ENCODE results near the gene ATP11C.

Gene ATP11C

DNA sequence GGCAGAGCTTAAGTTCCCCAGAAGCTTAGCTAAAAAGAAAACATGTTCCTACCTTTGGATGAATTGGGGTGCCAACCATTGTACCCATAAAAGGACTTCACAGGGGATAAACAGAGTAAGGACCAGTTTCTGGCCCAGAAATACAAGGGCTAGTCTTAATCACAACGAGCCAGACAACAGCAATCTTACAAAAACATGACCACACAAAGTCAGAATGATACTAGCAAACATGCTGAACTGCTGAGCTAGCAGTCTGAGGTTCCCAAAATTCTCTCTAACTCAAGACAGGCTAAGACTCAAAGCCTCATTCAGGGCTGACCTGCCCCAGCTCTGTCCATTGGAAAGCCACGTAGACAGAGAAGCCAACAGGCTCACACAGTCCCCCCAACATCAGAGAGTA lies 40.3 kb downstream of the ATP11C start:
- DNase-seq (ENCODE audit: low read depth in 1 of 2, low spot score in 1 of 2): no peak
- Histone ChIP-seq H3K27ac (replicated peaks) (no peak overlapping the region), H3K27me3 (ENCODE audit: insufficient read depth, poor library complexity, severe bottlenecking) (no peaks in the 10 kb centered on the region), H3K4me3 (replicated peaks; ENCODE audit: insufficient read depth, low read length) (no peak overlapping the region)
- TF ChIP-seq GABPA (IDR thresholded peaks at IDR 0.05; ENCODE audit: low read depth) (no peak), POLR2AphosphoS5 (IDR thresholded peaks at IDR 0.05; ENCODE audit: low read depth) (no peak)
- TF ChIP-seq, protein P1, sequence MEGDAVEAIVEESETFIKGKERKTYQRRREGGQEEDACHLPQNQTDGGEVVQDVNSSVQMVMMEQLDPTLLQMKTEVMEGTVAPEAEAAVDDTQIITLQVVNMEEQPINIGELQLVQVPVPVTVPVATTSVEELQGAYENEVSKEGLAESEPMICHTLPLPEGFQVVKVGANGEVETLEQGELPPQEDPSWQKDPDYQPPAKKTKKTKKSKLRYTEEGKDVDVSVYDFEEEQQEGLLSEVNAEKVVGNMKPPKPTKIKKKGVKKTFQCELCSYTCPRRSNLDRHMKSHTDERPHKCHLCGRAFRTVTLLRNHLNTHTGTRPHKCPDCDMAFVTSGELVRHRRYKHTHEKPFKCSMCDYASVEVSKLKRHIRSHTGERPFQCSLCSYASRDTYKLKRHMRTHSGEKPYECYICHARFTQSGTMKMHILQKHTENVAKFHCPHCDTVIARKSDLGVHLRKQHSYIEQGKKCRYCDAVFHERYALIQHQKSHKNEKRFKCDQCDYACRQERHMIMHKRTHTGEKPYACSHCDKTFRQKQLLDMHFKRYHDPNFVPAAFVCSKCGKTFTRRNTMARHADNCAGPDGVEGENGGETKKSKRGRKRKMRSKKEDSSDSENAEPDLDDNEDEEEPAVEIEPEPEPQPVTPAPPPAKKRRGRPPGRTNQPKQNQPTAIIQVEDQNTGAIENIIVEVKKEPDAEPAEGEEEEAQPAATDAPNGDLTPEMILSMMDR (IDR thresholded peaks at IDR 0.05; ENCODE audit: insufficient read depth, low read length): no peak
- TF ChIP-seq, protein P2, sequence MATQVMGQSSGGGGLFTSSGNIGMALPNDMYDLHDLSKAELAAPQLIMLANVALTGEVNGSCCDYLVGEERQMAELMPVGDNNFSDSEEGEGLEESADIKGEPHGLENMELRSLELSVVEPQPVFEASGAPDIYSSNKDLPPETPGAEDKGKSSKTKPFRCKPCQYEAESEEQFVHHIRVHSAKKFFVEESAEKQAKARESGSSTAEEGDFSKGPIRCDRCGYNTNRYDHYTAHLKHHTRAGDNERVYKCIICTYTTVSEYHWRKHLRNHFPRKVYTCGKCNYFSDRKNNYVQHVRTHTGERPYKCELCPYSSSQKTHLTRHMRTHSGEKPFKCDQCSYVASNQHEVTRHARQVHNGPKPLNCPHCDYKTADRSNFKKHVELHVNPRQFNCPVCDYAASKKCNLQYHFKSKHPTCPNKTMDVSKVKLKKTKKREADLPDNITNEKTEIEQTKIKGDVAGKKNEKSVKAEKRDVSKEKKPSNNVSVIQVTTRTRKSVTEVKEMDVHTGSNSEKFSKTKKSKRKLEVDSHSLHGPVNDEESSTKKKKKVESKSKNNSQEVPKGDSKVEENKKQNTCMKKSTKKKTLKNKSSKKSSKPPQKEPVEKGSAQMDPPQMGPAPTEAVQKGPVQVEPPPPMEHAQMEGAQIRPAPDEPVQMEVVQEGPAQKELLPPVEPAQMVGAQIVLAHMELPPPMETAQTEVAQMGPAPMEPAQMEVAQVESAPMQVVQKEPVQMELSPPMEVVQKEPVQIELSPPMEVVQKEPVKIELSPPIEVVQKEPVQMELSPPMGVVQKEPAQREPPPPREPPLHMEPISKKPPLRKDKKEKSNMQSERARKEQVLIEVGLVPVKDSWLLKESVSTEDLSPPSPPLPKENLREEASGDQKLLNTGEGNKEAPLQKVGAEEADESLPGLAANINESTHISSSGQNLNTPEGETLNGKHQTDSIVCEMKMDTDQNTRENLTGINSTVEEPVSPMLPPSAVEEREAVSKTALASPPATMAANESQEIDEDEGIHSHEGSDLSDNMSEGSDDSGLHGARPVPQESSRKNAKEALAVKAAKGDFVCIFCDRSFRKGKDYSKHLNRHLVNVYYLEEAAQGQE (IDR thresholded peaks at IDR 0.05; ENCODE audit: insufficient replicate concordance, low read depth): no peak

DNA sequence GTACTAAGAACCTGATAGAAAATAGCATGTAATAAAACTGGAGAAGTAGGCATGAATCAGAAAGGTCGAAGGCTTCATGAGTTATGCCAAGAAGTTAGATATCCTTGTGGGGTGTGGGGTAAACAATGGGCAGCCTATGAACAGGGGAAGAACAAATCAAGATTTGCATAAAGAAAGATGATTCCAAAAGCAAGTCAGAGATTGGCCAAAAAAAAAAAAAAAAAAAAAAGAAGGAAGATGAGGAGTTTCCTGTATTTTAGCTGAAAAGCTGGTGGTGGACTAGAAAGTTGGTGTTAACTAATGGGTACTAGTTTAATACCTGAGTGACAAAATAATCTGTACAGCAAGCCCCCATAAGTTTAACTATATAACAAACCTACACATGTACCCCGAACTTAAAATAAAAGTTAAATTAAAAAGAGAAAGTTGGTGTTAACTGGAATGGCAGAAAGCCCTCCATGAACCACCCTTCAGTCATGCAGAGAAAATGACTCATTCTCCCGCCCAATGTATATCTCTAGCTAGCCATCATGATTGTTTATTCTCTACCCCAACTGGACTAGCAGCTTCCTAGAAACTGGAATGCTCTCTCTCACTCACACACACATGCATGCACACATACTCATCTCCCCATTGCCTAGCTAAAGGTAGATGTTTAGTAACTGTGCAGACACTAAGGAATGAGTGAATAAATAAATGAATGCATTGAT lies 41.7 kb downstream of the ATP11C start:
- no peak overlapping the region for H3K4me3 ChIP-seq (replicated peaks; ENCODE audit: insufficient read depth, low read length)

DNA sequence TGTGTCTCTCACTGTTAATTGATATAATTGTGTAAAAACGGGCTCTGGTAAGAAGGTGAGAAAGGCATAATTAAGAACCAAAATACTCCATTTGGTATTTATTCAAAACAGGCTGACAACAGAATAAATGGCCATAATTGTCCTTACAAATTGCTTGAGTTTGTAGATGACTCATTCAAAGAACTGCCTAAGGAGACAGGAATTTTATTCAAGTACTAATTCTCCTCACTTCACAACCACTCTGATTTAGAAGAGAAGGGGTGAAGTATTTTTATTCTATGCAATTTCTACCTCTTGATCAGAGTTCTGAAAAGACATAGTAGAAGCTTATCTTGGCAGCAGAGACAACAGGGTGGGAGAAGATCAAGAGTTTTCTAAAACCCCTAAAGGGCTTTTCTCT lies 43.1 kb downstream of the ATP11C start:
- Histone ChIP-seq H3K27ac (replicated peaks) (no peak overlapping the region), H3K4me3 (replicated peaks; ENCODE audit: insufficient read depth, low read length) (no peak overlapping the region), H3K27me3 (ENCODE audit: insufficient read depth, poor library complexity, severe bottlenecking) (no peaks in the 10 kb centered on the region)
- TF ChIP-seq GABPA (IDR thresholded peaks at IDR 0.05; ENCODE audit: low read depth): no peak
- TF ChIP-seq, protein P1 (IDR thresholded peaks at IDR 0.05; ENCODE audit: insufficient read depth, low read length): no peak
- TF ChIP-seq, protein P2 (IDR thresholded peaks at IDR 0.05; ENCODE audit: insufficient replicate concordance, low read depth): no peak
- no peak for TF ChIP-seq SPI1 (IDR thresholded peaks at IDR 0.05; ENCODE audit: borderline replicate concordance, low read depth)
- no peak for TF ChIP-seq POLR2AphosphoS5 (IDR thresholded peaks at IDR 0.05; ENCODE audit: low read depth)
- DNase-seq (ENCODE audit: low read depth in 1 of 2, low spot score in 1 of 2): no peak

More for the DNA sequence above, 41.7 kb downstream of the ATP11C start:
- TF ChIP-seq GABPA (IDR thresholded peaks at IDR 0.05; ENCODE audit: low read depth): no peak
- TF ChIP-seq, protein P1 (IDR thresholded peaks at IDR 0.05; ENCODE audit: insufficient read depth, low read length): no peak
- no peak for TF ChIP-seq SPI1 (IDR thresholded peaks at IDR 0.05; ENCODE audit: borderline replicate concordance, low read depth)
- no peak for TF ChIP-seq POLR2AphosphoS5 (IDR thresholded peaks at IDR 0.05; ENCODE audit: low read depth)
- TF ChIP-seq, protein P2 (IDR thresholded peaks at IDR 0.05; ENCODE audit: insufficient replicate concordance, low read depth): no peak
- Histone ChIP-seq H3K27me3 (ENCODE audit: insufficient read depth, poor library complexity, severe bottlenecking) (no peaks in the 10 kb centered on the region), H3K27ac (replicated peaks) (no peak overlapping the region)
- DNase-seq (ENCODE audit: low read depth in 1 of 2, low spot score in 1 of 2): no peak

All from HL-60 (cell line).